Body of pancreas (tissue), 4 donors: ENCODE results near the gene COG2.

Experiments used
- CTCF ChIP-seq, 7 experiments: fragments of 450-650 bp in 4 of 7; fragments of 200-600 bp in 3 of 7; sonication (generic) in 3 of 7; IDR thresholded peaks; one replicate each; pipeline ENCODE4 v1.5.1; 2016 to 2019; ENCODE audit warnings: antibody characterized with exemption in 7 of 7
- POLR2A ChIP-seq, 3 donors: fragments of 450-650 bp; IDR thresholded peaks; one replicate each; pipeline ENCODE4 v1.6.1; 2016; ENCODE audit warnings: antibody characterized with exemption in 3 of 3, mild to moderate bottlenecking in 2 of 3

- TF ChIP-seq CTCF (IDR thresholded peaks at IDR 0.05): no peak
- no peak for TF ChIP-seq POLR2A (IDR thresholded peaks at IDR 0.05)
Observed at GRCh38 chr1:230641900-230642262, 400 bp upstream of the COG2 start.
